Neural crest cell (in vitro differentiated cells): ENCODE results near the gene NUP210L. TPM values are rescaled to one million over a fixed set of nuclear protein-coding genes. Genes with fewer than 3 reads are reported as not detected.

Experiments used
- DNase-seq: peaks from one replicate; pipeline ENCODE4 v3.0.0; 2021; ENCODE audit warnings: low read depth, mixed read lengths, low spot score
- H3K27ac Mint-ChIP-seq: one replicate; pipeline ENCODE4 v1.8.0; 2021; ENCODE audit warnings: mild to moderate bottlenecking, mixed read lengths; ENCODE audit not compliant: unreplicated experiment
- H3K27me3 Mint-ChIP-seq: 2 replicates; pipeline ENCODE4 v1.8.0; 2021; ENCODE audit warnings: low read depth, mild to moderate bottlenecking, mixed read lengths
- H3K36me3 Mint-ChIP-seq: 2 replicates; pipeline ENCODE4 v1.8.0; 2021; ENCODE audit warnings: low read depth, mild to moderate bottlenecking, mixed read lengths
- H3K4me1 Mint-ChIP-seq: 2 replicates; pipeline ENCODE4 v1.8.0; 2021; ENCODE audit warnings: mixed read lengths
- H3K4me3 Mint-ChIP-seq: one replicate; pipeline ENCODE4 v1.8.0; 2021; ENCODE audit warnings: mild to moderate bottlenecking, mixed read lengths
- H3K9me3 Mint-ChIP-seq: 2 replicates; pipeline ENCODE4 v1.8.0; 2021; ENCODE audit warnings: mixed read lengths
- total RNA-seq: library from RNA; stranded (reverse); gene quantifications from 2 replicates; pipeline ENCODE4 v1.2.1, GENCODE V29; 2021
- TF ChIP-seq, protein P1 (sequence below): fragments of 200-600 bp; sonication (generic); conservative IDR thresholded peaks from 2 replicates; pipeline ENCODE4 v1.5.0; 2021; ENCODE audit warnings: antibody characterized with exemption, mild to moderate bottlenecking

The NUP210L gene
- total RNA-seq, 1 donor from 2014 or later, result 0.05 TPM

GRCh38 chr1:154182344-154183045 lies 27.6 kb upstream of the NUP210L start:
- peaks cover 2% of the 10 kb centered on the region for H3K36me3 Mint-ChIP-seq
- H3K4me1 Mint-ChIP-seq, result peaks cover 60% of the 10 kb centered on the region
- TF ChIP-seq, protein P1, sequence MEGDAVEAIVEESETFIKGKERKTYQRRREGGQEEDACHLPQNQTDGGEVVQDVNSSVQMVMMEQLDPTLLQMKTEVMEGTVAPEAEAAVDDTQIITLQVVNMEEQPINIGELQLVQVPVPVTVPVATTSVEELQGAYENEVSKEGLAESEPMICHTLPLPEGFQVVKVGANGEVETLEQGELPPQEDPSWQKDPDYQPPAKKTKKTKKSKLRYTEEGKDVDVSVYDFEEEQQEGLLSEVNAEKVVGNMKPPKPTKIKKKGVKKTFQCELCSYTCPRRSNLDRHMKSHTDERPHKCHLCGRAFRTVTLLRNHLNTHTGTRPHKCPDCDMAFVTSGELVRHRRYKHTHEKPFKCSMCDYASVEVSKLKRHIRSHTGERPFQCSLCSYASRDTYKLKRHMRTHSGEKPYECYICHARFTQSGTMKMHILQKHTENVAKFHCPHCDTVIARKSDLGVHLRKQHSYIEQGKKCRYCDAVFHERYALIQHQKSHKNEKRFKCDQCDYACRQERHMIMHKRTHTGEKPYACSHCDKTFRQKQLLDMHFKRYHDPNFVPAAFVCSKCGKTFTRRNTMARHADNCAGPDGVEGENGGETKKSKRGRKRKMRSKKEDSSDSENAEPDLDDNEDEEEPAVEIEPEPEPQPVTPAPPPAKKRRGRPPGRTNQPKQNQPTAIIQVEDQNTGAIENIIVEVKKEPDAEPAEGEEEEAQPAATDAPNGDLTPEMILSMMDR, result no peak
- H3K9me3 Mint-ChIP-seq, result no peaks in the 10 kb centered on the region
- peak overlapping the region; percentile 100 for H3K4me3 Mint-ChIP-seq
- DNase-seq, result peak; percentile 30
- peaks cover 12% of the 10 kb centered on the region for H3K27me3 Mint-ChIP-seq
- peak overlapping the region; percentile 98 for H3K27ac Mint-ChIP-seq

GRCh38 chr1:154181944-154182343 lies 27.1 kb upstream of the NUP210L start:
- Mint-ChIP-seq H3K9me3 (no peaks in the 10 kb centered on the region), H3K27me3 (peaks cover 10% of the 10 kb centered on the region), H3K36me3 (peaks cover 2% of the 10 kb centered on the region), H3K4me1 (peaks cover 65% of the 10 kb centered on the region), H3K27ac (peak overlapping the region; percentile 71), H3K4me3 (peak overlapping the region; percentile 100)
- TF ChIP-seq, protein P1, result no peak
- no peak for DNase-seq

- no peak for DNase-seq
- H3K4me1 Mint-ChIP-seq, result peaks cover 59% of the 10 kb centered on the region
- peaks cover 5% of the 10 kb centered on the region for H3K27me3 Mint-ChIP-seq
- H3K36me3 Mint-ChIP-seq, result peaks cover 5% of the 10 kb centered on the region
- peak overlapping the region; percentile 72 for H3K4me3 Mint-ChIP-seq
- TF ChIP-seq, protein P1, result no peak
- no peaks in the 10 kb centered on the region for H3K9me3 Mint-ChIP-seq
- H3K27ac Mint-ChIP-seq, result peak overlapping the region; percentile 16
Observed at GRCh38 chr1:154179946-154180687, 25.2 kb upstream of the NUP210L start.

- Mint-ChIP-seq H3K36me3 (peaks cover 5% of the 10 kb centered on the region), H3K27ac (peak overlapping the region; percentile 29), H3K9me3 (no peaks in the 10 kb centered on the region), H3K4me3 (peak overlapping the region; percentile 20), H3K27me3 (no peaks in the 10 kb centered on the region), H3K4me1 (peaks cover 59% of the 10 kb centered on the region)
- TF ChIP-seq, protein P1, result no peak
- DNase-seq, result no peak
Observed at GRCh38 chr1:154178911-154179811, 24.3 kb upstream of the NUP210L start.

DNA sequence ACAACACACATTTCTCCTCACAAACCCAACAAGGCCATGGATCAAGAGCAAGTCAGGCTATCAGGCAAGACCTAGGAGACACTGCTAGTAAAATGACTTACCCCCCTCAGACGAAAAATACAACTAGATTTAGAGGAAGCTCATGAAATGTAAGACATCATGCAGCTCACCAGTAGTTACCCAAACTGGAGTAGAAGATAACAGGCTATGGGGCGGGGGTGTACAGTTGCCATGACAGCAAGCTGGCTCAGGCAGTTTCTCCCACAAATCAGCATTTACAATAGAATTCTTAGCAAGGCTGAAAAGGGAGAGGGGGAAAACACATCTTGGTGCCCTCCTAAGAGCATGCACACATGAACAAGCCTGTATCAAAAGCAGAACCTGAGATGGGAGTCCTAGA lies 23.1 kb upstream of the NUP210L start:
- Mint-ChIP-seq H3K27ac (peak overlapping the region; percentile 0), H3K4me1 (peaks cover 52% of the 10 kb centered on the region), H3K27me3 (no peaks in the 10 kb centered on the region), H3K9me3 (no peaks in the 10 kb centered on the region), H3K36me3 (peaks cover 6% of the 10 kb centered on the region), H3K4me3 (peak overlapping the region; percentile 20)
- TF ChIP-seq, protein P1, result no peak
- DNase-seq, result no peak
